Stimulated activated CD4-positive, alpha-beta T cell treated with anti-CD3 and anti-CD28 coated beads, Interleukin-15, amount 100 ng/mL, for 24 hours (primary cell): ENCODE results near the gene SRCIN1.

Experiments
- DNase-seq: peaks from one replicate; pipeline ENCODE4 v3.0.0-alpha.2; 2020

Gene SRCIN1

DNA sequence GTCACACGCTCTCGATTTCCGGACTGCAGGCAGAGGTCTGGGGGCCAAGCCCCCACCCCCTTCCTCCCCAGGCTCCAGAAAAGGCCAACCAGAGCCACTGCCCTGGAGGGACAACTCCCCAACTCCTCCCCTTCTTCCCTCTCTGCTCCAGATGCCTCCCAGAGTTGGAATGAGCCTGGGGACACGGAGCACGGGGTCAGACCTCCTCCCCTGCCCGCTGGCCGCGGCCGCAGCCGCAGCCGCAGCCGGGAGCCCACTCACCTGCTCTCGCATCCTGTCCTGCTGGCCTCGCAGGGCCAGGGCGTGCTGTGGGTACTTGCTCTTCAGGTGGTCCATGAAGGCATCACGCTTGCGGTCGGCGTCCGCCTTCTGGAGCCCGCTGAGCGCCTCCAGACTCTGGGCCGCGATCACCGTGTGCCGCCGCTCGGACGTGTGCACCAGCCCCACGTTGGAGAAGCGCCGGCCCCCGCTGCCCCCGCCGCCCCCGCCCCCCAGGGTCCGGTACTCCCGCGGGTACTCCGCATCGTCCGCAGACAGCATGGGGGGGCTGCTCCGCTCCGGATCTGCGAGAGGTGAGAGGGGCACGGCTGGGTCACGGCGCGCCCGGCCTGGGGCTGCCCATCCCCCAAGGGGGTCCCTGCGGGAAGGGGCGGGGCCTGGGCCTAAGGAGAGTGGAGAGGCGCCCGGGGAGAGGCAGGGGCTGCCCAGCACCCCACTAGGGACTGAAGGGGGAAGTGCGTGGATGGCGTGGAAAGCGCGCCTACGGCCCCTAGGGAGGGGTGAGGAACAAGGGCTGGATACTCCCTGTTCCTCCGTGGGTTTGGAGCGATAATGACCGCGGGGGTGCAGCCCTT, 27.3 kb downstream of the SRCIN1 start:
- DNase-seq = no peak

DNA sequence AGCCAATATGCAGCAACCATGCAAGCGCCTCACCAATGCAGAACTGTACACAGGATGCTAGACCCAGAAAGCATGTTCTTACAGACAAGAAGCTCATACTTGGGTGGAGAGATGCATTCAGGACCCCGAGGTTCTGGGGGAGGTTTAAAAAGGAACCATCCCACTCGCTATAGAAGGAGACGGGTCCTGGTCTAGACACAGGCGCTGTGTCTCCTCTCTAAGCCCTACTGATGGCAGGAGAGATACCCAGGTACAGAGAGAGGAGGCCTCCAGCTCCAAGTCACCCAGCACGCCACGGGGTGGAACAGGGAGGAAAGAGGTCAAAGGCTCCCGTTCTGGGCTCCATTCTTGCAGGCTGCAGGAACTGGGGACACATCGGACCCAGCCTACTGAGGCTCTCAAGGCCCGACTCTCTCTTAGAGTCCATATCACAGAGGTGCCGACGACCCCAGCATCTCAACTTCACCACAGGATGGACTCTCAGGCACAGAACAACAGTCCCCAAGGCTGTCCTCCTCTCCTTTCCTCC, 28.0 kb downstream of the SRCIN1 start:
- no peak for DNase-seq

DNA sequence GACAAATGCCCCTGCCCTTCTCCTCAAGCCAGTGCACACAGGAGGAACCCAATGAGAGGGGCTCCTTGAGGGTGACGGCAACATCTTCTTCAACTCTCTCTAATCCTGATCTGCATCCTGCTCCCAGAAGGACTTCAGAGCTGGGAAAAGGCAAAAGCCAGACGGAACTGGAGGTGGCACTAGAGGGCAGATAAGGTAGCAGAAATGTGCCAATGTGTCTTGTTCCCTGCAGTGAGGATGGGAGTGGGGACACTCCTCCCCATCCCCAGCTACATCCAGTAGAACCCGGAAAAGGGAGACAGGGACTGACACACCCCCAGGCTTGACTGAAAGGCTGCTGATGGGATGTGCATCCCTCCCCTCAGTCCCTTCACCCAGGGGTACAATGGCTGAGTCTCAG, 28.5 kb downstream of the SRCIN1 start:
- DNase-seq = no peak

DNA sequence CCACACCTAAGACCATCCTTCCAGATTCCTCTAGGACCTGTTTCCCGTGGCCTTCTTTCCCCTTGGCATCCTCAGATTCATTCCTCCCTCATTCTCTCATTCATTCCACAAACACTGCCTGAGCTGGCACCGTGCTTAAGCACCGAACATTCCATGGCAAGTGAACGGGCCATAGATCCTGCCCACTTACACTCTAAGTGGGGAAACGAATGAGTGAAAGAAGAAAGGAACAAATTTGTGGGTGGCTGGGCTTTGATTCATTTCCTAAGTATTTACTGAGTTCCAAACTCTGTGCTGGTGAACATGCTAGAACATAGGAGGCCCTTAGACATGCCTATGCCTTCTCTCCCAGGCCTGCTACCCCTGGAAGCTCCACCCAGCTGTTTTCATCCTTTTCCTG, 30.0 kb downstream of the SRCIN1 start:
- no peak for DNase-seq

DNA sequence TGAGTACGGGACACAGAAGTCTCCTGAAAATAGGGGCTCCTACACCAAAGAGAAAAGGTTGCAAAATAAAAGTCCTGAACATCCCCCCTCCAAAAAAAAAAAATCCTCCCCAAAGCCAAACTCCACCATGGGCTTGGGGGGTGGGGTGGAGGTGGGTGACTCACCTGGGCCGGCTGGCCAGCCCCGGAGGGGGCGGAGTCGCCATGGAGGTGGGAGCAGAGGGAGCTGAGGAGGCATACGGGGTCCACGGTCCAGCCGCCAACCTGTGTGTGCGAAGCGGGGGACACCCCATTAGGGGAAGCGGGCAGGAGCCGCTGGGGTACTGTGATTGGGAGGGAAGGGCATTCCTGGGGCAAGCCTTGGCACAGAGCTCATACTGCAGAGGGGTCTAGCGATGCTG, 31.0 kb downstream of the SRCIN1 start:
- no peak for DNase-seq

DNA sequence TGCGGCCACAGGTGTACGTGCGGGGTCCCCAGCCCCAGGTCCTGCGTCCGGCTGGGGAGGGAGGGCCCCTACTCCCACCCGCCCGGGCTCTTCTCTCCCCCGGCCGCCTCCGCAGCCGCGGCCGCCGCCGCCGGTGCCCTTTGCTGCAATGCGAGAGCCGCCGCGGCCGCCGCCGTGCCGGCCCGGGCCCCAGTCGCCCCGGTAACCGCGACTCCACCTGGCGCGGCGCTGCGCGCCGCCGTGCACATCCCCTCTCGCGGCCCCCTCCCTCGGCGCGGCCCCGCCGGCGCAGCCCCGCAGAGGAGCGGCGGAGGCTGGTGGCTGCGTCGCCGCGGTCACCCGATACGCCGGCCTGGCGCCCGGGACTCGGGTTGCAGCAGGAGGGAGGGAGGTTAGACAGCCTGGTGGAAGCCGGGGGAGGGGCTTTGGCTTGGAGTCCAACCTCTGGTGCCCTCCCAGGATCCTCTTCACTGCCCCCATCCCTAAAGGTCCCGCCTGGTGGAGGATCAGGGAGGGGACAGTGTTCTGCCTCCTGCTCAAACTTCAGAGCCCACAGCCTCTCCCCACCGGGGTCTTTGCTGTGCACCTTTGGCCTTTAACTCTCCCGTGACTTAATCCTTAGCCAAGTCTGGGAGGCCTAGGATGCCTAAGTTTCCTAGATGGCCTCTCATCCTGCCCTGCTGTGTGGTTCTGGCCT, 32.9 kb downstream of the SRCIN1 start:
- DNase-seq = no peak

DNA sequence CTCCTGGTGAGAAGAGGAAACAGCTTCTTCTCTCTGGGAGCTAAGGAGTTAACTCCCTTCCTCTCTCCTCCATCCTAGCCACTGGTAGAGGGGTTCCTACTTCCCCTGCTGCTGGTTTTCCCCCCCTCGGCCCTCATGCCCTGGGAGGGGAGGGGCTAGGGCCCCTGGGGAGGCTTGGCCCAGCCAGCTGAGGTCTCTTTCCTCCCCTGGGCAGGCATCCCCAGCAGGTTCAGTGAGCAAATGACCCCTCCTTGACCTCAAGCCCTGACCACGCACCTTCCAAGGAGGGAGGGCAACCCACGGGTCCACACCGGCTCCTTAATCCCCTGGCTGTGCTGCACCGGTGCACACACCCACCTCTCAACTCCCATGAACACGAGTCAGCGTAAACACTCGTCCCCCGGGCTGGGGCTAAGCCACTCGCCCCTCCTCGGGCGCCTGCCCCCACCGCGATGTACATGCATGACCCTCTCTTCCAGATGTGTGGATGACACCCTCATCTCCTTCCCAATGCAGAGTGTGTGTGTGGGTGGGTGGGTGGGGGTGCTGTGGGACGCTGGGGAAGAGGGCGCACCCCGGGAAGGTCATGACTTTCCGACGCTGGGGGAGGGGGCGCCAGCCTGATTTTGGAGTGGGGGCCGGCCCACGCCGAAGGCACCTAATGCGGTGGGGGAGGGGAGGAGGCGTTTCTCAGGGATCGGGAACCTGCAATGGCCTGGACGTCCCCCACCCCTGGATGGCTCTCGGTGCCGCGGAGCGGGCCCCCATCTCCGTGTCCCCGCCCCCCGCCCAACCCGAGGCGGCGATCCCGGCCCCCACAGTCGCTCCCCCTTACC, 33.7 kb downstream of the SRCIN1 start:
- no peak for DNase-seq

DNA sequence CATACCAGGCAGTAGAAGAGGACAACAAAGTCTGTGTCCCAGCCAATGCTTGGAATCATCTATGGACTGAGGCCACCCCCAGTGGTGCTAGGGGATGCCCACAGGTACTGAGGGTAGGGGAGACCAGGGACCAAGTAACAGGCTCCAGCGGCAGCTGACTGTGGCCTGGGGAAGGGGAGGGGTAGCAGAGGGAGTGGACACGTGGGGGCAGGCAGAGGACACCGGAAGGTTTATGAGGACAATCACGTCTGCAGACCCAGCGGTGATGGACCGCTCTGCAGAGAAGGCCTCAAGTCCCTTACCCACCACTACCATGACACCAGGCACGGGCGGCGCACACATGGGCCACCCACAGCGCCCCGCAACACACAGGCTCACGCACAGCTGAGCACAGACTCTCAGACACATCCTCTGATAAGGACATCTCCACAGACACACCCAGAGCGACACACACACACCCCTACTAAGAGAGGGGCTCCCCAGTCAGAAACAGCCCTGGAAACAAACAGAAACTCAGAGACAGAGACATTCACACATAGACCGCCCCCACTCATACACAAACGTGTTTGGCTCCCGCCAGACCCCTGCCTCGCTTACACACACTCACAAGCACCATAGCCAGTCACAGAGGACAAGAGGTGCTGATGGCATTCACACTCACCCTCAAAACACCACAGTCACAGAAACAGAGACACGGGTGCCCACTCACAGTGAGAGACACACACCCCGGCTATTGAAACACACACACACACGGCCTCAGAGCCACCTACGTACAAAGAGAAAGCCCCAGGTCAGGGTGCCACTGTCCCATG, 35.8 kb downstream of the SRCIN1 start:
- DNase-seq = no peak

DNA sequence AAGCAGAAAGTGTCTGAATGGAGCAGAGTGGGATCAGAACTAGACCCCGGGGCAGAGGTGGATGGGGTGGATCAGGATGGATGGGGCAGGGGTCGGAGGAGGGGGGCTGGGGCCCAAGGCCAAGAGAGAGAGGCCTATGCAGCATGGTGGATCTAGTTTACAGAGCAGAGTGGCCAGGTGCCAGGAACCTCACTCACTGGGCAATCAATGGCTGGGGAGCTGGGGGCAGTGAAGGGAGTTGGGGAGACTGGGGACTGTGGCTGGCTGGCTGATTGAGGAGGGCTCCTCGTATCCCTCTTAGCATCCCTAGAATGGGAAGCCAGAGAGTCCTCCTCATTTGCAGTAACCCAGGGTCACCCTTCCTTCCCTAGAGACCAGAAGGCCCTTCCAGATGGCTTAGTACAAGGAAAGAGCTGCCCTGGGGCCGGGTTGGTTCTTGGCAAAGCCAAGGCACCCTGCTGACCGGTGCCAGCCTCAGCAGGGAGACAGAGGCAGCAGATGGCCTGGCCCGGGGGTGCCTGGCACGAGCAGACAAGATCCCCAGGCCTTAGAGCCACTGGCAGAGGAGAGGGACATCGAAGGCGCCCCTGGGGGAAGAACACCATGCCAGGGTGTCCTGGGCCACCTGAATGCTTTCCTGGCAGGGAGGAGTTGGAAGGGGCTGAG, 36.8 kb downstream of the SRCIN1 start:
- DNase-seq = no peak

DNA sequence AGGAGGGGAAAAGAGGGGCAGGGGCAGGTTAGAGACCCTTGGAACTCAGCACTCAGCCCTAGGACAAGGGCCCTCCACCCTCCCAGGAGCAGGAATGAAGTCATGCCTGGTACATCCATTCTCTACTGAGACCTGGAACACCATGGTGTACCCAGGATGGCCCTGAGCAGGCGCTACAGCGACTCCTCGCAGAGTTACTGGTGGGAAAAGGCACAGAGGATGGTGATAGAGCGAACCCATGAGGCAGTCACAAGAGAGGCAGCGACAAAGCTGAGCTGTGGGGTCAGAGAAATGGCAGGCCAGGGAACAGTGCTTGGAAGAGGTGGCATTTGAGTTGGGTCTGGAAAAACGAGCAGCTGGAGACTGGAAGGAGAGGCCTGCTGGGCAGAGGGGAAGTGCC, 37.5 kb downstream of the SRCIN1 start:
- DNase-seq = no peak

DNA sequence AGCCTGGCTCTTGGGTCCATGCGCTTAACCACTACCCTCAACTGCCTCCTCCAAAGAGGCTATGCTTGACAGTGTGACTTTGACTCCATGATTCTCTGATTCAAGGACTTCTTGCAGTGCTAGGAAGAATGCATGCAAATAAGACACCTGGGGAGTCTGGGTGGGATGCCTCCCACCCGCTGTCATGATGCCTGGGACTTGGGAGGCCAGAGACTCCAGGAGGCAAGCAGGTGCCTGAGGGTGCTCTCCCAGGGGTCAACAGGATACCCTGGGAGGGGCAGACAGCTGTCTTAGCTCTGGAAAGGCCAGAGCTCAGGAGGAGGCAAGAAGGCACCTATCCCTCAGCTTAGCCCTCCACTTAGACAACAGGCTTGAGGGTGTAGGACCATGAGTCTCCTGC, 38.4 kb downstream of the SRCIN1 start:
- DNase-seq = no peak

DNA sequence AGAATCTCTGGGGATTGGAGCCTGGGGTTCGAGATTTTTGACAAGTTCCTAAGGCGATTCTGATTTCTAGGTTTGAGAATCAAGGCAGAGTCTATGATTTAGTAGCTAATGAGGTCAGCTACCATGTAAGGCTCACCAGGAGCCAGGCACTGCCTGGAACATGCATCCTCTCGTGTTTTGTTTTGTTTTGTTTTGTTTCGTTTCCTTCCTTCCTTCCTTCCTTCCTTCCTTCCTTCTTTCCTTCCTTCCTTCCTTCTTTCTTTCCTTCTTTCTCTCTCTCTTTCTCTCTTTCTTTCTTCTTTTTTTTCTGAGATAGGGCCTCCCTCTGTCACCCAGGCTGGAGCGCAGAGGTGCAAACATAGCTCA, 39.1 kb downstream of the SRCIN1 start:
- no peak for DNase-seq

DNA sequence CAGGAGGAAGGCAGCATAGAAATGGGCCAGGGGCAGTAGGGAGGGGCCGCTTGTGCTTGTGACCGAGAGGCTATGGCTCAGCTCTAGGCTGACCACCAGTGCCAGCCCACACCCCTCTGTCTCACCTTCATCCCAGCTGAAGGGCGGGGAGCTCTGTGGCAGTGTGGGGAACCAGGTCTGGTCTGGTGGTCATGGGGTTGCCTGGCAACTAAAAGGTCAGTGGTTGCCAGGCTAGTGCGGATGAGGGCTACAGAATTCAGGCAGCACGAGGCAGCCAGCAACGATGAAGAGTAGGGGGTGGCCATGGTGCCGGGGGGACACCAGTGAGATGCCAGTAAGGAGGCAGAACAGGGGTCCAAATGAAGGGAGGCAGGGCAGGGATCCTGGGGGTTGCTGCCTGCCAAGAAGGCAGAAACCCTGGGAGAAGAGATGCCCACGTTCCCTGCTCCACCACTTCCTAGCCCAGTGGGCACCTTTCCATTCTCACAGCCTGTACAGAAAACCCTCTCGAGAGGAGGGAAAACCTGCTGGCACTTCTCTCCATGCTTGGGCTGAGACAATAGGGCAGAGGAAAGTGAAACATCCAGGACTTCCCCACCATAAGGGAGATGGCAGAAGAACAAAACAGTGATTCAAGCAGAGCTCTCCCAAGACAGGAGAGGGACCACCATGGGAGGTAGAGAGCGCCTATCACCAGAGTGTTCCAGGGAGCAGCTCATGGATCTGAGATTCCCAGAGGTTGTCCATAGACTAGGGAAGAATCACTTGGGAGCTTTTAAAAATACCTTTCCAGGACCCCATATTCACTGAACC, 39.7 kb downstream of the SRCIN1 start:
- no peak for DNase-seq

DNA sequence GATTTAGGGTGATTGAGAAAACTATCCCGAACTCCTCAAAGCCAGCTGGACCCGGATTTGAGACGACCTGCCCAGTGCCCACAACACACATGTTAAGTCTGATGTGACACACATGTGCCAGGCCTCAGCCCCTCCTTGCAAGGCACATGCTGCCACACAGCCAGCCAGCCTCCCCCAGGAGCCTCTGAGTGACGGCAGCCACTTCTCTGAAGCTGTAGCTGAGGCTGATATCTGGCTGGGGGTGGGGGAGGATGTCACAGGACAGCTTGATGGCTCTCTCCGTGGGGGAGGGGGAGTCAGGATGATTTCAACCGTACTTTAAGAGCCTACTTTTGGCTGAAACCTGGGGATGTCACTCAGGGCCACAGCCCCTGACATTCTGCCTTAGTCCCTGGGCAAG, 40.9 kb downstream of the SRCIN1 start:
- DNase-seq = no peak

DNA sequence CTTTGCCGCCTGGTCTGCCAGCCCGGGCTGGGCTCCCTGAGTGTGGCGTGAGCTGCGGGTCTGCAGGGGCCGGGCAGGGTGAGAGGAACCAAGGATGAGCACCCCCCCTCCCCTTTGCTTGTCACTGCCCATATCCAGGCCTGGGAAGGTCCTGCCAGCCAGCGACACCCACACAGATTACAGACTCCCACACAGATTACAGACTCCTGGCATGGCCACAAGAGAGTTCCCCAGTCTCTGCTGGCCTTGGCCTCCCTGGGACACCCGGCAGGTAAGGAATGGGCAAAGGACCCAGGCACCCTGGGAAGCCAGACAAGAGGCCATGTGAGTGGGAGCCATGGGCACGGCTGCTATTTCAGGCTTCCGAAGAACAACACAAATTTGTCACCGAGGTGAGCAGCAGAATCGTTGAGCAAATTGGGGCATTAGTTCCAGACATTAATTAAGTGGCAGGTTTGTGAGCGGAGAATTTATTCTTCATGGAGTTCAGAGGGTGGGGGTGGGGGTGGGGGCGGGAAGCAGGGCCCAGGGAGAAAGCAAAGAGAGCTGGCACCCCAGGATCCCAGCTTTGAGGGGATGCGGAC, 41.4 kb downstream of the SRCIN1 start:
- DNase-seq = no peak

DNA sequence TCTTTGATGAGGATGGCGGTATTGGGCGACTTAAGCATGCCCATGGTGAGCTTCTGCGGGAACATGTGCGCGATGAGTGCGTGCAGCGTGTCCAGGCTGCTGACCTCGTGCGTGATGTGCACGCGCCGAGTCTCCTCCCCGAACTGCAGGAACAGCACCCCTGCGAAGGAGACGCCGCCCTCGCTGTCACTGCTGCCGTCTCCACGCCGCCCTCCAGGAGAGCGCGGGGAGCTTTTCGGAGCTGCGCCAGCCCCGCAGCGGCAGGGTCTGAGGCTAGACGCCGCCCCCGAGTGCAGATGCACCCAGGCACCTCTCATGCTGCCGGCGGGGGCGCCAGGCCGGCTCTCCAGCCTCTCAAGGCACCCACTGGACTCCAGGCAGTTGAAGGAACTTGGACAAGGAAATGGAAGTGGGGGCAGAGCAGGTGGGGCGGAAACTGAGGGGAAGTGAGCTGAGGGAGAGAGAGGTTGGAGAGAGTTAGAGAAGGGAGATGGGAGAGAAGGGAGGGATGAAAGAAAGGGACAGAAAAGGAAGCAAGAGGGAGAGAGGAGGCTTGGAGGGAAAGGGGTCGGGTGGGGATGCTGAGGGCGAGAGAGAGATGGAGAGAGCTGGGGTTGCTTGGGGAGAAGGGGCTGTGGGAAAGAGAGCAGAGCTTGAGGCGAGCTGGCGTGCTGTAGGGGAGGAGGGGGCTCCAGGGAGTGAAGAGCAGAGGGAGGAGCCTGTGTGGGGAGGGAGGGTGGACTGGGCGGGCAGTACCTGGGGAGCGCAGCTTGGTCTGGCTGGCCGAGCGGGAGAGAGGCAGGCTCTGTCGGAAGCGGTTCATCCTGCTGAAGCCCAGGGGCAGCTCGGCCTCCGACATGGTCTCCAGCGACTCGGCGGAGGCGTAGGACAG, 42.1 kb downstream of the SRCIN1 start:
- DNase-seq = no peak

DNA sequence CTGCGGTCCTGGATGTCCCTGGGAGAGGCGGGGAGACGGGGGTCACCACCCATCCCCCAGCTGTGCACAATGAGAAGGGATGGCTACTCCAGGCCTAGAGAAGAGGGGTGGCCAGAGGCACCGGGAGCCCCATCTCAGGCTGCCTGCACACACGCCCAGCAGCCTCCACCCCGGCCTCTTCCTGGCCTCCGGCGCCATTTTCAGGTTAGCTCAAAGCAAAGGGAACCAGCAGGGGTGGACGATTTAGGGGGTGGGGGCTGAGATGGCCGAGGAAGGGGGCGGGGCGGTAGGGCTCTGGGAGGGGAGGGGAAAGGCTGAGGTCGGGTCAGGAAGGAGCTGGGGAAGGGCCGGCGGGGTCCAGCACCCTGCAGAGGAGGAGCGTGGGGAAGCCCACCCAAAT, 42.8 kb downstream of the SRCIN1 start:
- DNase-seq = no peak

DNA sequence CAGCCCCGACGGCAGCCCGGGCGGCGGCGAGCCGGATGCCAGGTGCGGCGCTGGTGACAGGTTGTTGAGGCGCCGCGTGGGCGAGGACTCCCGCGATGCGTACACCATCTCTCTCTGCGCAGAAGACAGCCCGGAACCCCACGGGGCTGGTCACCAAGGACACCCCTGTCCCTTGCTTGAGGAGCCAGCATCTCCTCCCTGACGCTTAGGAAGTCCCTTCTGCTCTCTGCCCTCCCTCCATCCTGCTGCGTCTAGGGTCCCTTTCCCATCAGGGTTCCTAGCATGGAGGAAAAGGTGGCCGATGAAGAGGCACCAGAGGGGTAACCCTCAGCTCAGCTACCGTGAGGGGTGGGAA, 43.6 kb downstream of the SRCIN1 start:
- peak; percentile 41 for DNase-seq

DNA sequence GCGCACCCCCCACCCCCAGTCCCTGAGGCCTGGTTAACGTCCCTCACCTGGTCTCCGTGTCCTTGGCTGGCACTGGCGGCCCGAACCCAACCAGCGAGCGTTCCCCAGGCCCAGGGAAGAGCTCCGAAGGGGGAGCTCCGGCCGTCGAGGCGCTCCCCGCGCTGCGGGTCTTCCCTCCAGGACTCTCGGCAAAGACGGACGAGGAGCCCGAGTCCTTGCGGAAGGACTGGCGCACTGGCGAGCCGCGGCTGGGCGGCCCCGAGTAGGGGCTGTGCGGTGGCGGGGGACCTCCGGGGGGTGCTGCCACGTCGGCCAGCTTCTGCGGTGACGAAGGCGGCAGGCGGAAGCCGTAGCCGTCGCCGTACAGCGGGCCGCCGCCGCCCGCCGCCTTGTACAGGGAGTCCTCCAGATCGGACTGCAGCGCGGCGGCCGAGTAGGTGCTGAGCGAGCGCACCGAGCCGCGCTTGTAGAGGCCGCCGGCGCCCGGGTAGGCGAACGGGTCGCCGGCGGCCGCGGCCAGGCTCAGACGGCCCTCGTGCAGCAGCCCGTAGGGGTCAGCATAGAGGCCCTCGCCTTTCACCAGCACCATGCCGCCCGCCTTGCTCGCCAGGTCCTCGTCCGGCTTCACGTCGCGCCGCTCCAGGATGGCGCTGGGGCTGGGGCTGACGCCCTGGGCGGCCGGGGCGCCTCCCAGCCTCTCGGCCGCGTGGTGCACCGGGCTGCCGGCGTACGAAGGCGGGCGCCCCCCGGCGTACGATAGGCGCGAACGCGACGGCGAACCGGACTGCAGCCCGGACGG, 44.1 kb downstream of the SRCIN1 start:
- DNase-seq = no peak
